ENCODE data around the gene HAGH. TPM values are rescaled to one million over a fixed set of nuclear protein-coding genes. Genes with fewer than 3 reads are reported as not detected.

HAGH gene
- total RNA-seq, 1 donor from 2014 or later = 71.8 TPM

DNA sequence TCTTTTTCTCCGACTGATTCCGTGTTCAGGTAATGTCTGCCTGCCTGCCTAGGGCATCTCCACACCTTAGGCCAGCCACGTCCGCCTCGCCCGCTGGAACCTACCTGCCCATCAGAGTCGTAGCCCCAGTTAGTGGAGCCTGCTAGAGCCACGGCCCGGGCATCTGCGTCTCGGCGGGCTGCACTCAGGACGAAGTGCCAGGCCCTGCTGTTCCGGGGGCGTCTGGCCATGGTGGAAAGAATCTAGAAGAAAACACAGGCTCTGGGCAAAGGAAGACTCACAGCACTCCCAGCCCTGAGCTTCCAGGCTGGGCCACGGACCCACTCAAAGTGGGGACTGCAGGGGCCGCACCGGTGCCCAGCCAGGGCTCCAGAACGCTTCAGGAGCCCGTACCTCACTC lies 45.4 kb downstream of the HAGH start:
- H3K9me3 ChIP-seq = no peaks in the 10 kb centered on the region
- peaks cover 31% of the 10 kb centered on the region for H3K36me3 ChIP-seq
- intact Hi-C loops (cut with DNase I) = no loop called here
- DNase-seq = no peak
- ATAC-seq = no peak
- H3K4me1 ChIP-seq = peaks cover 17% of the 10 kb centered on the region
- TF ChIP-seq, protein P1, sequence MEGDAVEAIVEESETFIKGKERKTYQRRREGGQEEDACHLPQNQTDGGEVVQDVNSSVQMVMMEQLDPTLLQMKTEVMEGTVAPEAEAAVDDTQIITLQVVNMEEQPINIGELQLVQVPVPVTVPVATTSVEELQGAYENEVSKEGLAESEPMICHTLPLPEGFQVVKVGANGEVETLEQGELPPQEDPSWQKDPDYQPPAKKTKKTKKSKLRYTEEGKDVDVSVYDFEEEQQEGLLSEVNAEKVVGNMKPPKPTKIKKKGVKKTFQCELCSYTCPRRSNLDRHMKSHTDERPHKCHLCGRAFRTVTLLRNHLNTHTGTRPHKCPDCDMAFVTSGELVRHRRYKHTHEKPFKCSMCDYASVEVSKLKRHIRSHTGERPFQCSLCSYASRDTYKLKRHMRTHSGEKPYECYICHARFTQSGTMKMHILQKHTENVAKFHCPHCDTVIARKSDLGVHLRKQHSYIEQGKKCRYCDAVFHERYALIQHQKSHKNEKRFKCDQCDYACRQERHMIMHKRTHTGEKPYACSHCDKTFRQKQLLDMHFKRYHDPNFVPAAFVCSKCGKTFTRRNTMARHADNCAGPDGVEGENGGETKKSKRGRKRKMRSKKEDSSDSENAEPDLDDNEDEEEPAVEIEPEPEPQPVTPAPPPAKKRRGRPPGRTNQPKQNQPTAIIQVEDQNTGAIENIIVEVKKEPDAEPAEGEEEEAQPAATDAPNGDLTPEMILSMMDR (IDR thresholded peaks at IDR 0.05) = no peak
- H3K27ac ChIP-seq = no peak overlapping the region
- peak overlapping the region; percentile 80 for H3K4me3 ChIP-seq
- no peaks in the 10 kb centered on the region for H3K27me3 ChIP-seq

DNA sequence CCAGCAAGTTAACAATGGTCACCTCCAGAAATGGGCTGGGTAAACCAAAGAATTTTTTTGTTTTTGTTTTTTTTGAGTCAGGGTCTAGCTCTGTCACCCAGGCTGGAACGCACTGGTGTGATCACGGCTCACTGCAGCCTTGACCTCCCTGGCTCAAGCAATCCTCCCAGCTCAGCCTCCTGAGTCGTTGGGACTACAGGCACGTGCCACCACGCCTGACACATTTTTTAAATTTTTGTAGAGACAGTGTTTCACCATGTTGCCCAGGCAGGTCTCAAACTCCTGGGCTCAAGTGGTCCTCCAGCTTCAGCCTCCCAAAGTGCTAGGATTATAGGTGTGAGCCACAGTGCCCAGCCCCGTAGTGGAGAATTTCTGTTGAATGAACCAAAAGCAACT lies 46.0 kb downstream of the HAGH start:
- Histone ChIP-seq H3K4me3 (no peak overlapping the region), H3K36me3 (peaks cover 32% of the 10 kb centered on the region), H3K27ac (no peak overlapping the region), H3K4me1 (peaks cover 17% of the 10 kb centered on the region), H3K9me3 (no peaks in the 10 kb centered on the region), H3K27me3 (no peaks in the 10 kb centered on the region)
- ATAC-seq (no peak), DNase-seq (no peak)
- intact Hi-C loops (cut with DNase I) = no loop called here
- TF ChIP-seq, protein P1 (IDR thresholded peaks at IDR 0.05) = no peak

DNA sequence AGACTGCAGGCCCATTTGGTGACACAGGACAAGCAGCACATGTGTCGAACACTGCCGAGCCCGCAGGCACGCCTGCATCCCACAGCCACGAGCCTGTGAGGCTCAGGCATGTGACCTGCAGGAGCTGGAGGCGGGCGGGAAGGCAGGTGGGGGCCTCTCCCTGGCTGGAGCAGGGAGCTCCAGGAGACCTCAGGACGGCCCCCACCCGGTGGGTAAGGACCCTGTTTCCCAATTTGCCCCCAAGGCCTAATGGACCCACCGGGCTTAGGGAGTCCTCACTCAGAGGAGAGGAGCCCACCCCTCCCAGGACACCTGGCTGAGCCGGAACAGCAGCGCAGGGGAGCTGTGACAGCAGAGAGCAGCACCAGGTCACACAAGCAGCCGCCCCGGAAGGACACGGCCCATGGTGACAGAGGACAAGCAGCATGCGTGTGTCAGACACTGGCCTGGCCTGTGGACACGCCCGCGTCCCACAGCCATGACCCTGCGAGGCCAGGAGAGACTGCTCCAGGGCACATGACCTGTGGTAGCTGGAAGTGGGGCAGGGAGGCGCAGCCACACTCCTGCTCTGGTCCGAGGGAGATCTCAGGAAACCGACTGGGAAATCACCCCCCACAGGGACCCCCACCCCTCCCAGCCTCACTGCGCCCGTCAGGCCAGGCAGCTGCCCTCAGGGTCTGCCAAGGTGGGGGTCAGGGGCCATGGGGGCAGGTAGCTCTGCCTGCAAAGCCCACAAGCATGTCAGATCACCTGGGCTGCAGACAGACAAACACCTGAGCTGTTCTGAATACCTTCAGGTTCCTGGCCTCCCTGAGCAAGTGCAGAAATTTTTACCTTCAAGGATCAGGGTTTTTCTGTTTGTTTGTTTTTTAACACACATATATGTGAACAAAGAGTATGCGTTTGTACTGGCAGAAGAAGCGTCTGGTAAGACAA lies 46.6 kb downstream of the HAGH start:
- Histone ChIP-seq H3K27me3 (no peaks in the 10 kb centered on the region), H3K4me3 (no peak overlapping the region), H3K4me1 (peaks cover 17% of the 10 kb centered on the region), H3K36me3 (peaks cover 32% of the 10 kb centered on the region), H3K27ac (no peak overlapping the region), H3K9me3 (no peaks in the 10 kb centered on the region)
- ATAC-seq (no peak), DNase-seq (no peak)
- TF ChIP-seq, protein P1 (IDR thresholded peaks at IDR 0.05) = no peak
- intact Hi-C loops (cut with DNase I) = no loop called here

DNA sequence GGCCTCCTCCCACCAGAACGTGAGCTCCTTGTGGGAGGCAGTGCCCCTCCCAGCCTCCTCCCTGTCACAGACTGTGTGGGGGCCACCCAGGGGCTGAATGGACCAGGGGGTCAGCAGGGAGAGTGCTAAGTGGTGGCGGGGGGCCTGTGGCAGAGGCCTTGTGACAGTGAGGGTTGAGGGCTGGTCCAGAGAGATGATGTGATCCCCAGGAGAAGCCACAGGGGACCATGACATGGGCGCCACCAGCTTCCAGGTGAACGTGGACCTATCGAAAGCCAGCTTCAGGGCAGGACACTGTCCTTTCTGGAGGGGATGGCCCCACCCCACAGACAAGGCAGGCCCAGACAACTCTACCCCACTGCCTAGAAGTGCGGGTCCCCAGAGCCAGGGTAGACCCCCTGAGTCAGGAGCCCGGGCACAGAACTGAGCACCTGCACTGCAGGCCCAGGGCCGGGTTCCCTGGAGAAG lies 47.4 kb downstream of the HAGH start:
- ATAC-seq (no peak), DNase-seq (no peak)
- H3K4me3 ChIP-seq = no peak overlapping the region
- intact Hi-C loops (cut with DNase I) = no loop called here
- TF ChIP-seq, protein P1 (IDR thresholded peaks at IDR 0.05) = no peak
- H3K9me3 ChIP-seq = no peaks in the 10 kb centered on the region
- no peak overlapping the region for H3K27ac ChIP-seq
- no peaks in the 10 kb centered on the region for H3K27me3 ChIP-seq
- peaks cover 22% of the 10 kb centered on the region for H3K4me1 ChIP-seq
- peaks cover 32% of the 10 kb centered on the region for H3K36me3 ChIP-seq

DNA sequence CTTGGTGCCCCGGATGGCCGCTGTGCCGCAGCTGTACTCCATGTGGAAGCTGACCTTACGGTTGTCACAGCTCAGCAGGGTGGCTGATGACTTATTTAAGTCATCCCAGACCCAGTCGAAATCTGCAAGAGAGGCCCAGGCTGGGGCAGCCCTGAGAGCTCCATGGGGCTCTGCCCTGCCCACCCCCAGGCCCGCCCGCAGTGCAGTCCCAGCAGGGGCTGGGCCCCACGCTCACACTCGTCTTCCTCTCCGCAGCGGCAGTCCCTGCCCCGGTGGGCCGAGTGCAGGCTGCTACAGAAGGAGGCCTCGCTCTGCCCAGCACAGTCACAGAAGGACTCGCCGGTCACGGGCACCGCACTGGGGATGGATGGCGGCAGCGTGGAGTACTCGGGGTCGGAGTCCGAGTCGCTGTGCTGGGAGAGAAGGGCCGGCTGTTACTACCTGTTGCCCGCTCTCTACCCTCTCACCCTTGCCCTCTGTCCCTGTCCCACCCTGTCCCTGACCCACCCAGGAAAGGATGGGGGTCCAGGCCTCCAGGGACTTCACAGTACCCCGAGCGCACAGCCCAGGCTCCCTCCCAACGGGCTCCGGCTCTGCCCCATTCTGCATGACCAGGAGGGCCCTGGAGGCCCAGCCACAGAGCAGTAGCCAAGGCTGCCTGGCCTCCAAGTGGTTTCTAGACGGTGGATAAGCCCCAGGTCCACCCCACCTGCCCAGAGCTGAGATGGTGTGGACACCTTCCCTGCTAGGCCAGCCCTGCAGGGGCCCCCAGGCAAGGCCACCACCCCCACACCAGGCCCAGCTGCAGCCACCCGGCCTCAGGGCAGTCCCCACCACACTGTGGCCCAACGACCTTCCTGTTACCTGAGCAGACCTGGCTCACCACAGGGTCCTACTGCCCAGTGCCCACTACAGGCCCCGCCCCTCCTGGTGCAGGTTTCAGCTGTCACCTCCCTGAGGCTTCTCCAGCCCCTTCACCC lies 48.1 kb downstream of the HAGH start:
- no peak overlapping the region for H3K27ac ChIP-seq
- intact Hi-C loops (cut with DNase I) = no loop called here
- DNase-seq (no peak), ATAC-seq (no peak)
- H3K9me3 ChIP-seq = no peaks in the 10 kb centered on the region
- TF ChIP-seq, protein P1 (IDR thresholded peaks at IDR 0.05) = no peak
- peaks cover 32% of the 10 kb centered on the region for H3K36me3 ChIP-seq
- H3K4me1 ChIP-seq = peaks cover 22% of the 10 kb centered on the region
- no peaks in the 10 kb centered on the region for H3K27me3 ChIP-seq
- H3K4me3 ChIP-seq = no peak overlapping the region

Measured in upper lobe of right lung (tissue), 1 donor.